Right lobe of liver (tissue), 6 donors: Measurements from ENCODE around the gene LRRC34. TPM values are rescaled to one million over a fixed set of nuclear protein-coding genes. Genes with fewer than 3 reads are reported as not detected.

Experiments
- ATAC-seq, 4 donors: fragments of 200-7000 bp; cut with Tn5 transposase; one replicate each; pipeline ENCODE4 v1.9.1; 2020; ENCODE audit warnings: mild to moderate bottlenecking in 4 of 4, moderate library complexity in 4 of 4
- DNase-seq, 3 donors: peaks; one replicate each; pipeline ENCODE4 v3.0.0-alpha.2; 2020
- H3K27ac ChIP-seq, 3 donors: fragments of 200-600 bp; one replicate each; pipeline ENCODE4 v1.8.0; 2022
- H3K27me3 ChIP-seq, 2 donors: fragments of 200-600 bp; one replicate each; pipeline ENCODE4 v1.8.0; 2022
- H3K36me3 ChIP-seq, 4 donors: fragments of 200-600 bp; sonication (generic) in 1 of 4; one replicate each; pipeline versions ENCODE4 v1.5.1 to v1.8.0; 2017 to 2022; ENCODE audit warnings: control low read depth in 1 of 4
- H3K4me1 ChIP-seq, 4 donors: fragments of 200-600 bp; sonication (generic) in 1 of 4; one replicate each; pipeline versions ENCODE4 v1.5.1 to v1.8.0; 2017 to 2022; ENCODE audit warnings: control low read depth in 1 of 4
- H3K4me3 ChIP-seq, 3 donors: fragments of 200-600 bp; one replicate each; pipeline ENCODE4 v1.8.0; 2022
- H3K9me3 ChIP-seq, 4 donors: fragments of 200-600 bp; sonication (generic) in 1 of 4; one replicate each; pipeline versions ENCODE4 v1.5.1 to v1.8.0; 2017 to 2022; ENCODE audit warnings: control low read depth in 1 of 4
- POLR2A ChIP-seq: fragments of 450-650 bp; IDR thresholded peaks from one replicate; pipeline ENCODE4 v1.6.1; 2017; ENCODE audit warnings: antibody characterized with exemption, mild to moderate bottlenecking
- WGBS: methylation state at CpG from one replicate; pipeline ENCODE4 v1.1.6; 2018; ENCODE audit warnings: low coverage, low lambda C conversion rate; ENCODE audit not compliant: insufficient coverage; ENCODE audit errors: missing lambda C conversion rate; 5-methylcytosine and 5-hydroxymethylcytosine counted together
- intact Hi-C, 2 donors: fragments of 100-400 bp; cut with DNase I; formaldehyde crosslinking; loops; one replicate each; pipeline versions ENCODE4 v1.11.2 to v1.14.1; 2022
- total RNA-seq, 6 experiments: library from RNA; depleted of rRNA in 2 of 6; stranded (reverse); fragments of >200 nt in 2 of 6; fragmentation: NEBNext Ultra II Directional in 3 of 6; extraction: Animal tissue kit (Norgen Biotek cat#: 25700) in 3 of 6; gene quantifications; one replicate each; pipeline versions ENCODE4 v1.1.0 to v1.2.4, GENCODE V29; 2016 to 2023
- TF ChIP-seq, protein P1 (sequence below), 4 donors: fragments of 200-600 bp in 3 of 4; fragments of 450-650 bp in 1 of 4; IDR thresholded peaks; one replicate each; pipeline versions ENCODE4 v1.5.1 to v1.8.0; 2016 to 2022; ENCODE audit warnings: antibody characterized with exemption in 4 of 4, mild to moderate bottlenecking in 2 of 4
- donor health status: DM: no; HTN: yes; CAD: no.
- donor health status: DM: no; HTN: no; CAD: no.
- donor health status: DM: no; HTN: no; CAD: no.
- donor health status: DM: no; HTN: yes; CAD: no.
- donor health status: DM: no; HTN: yes; CAD: no.

The LRRC34 gene
- total RNA-seq, 6 experiments from 2014 or later = 0.06 to 1.9 (median 0.60) TPM; not detected in 1

DNA sequence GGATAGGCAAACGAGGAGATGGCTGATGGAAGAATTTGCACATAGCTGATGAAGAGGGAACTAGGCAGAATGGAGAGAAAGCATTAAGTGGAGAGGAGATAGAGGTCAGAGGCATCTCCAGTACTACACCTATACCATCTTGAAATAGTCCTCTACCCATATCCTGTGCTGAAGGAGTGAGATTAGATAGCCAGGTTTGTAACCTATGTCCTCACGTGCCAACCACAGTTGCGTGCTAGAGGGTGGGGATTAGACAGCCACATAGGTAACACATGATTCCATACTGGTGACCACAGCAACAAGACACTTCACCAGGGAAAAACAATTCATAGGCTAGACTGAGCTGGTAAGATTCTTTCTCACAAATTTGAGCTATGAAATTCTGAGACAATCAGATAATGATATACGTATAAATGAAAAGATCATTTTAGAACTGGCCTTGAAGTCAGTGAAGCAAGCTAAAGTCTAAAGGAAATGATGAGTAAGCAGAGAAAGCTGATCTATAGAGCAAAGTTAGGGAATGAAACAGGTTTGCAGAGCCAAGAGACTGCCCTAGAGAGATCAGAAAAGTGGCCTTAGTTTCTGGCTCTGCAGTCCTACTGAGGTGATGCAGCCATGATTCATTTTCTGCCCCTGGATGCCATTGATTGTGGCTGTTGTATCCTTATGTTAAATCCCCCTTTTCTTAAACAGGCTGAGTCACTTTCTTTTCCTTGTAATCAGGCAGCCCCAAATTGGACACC is 21.8 kb downstream of the LRRC34 start:
- H3K9me3 ChIP-seq = no peaks in the 10 kb centered on the region
- H3K36me3 ChIP-seq = peaks cover 0 to 17% (median 6%) of the 10 kb centered on the region in 4 donors
- H3K27ac ChIP-seq = no peak overlapping the region
- WGBS = 95% methylated on average over 4 of the region's 4 CpGs
- intact Hi-C loops = no loop called here
- no peaks in the 10 kb centered on the region for H3K4me1 ChIP-seq
- H3K4me3 ChIP-seq = no peak overlapping the region
- H3K27me3 ChIP-seq = no peaks in the 10 kb centered on the region
- DNase-seq = no peak
- TF ChIP-seq POLR2A = no peak
- TF ChIP-seq, protein P1, sequence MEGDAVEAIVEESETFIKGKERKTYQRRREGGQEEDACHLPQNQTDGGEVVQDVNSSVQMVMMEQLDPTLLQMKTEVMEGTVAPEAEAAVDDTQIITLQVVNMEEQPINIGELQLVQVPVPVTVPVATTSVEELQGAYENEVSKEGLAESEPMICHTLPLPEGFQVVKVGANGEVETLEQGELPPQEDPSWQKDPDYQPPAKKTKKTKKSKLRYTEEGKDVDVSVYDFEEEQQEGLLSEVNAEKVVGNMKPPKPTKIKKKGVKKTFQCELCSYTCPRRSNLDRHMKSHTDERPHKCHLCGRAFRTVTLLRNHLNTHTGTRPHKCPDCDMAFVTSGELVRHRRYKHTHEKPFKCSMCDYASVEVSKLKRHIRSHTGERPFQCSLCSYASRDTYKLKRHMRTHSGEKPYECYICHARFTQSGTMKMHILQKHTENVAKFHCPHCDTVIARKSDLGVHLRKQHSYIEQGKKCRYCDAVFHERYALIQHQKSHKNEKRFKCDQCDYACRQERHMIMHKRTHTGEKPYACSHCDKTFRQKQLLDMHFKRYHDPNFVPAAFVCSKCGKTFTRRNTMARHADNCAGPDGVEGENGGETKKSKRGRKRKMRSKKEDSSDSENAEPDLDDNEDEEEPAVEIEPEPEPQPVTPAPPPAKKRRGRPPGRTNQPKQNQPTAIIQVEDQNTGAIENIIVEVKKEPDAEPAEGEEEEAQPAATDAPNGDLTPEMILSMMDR (IDR thresholded peaks at IDR 0.05) = no peak
- no peak for ATAC-seq

DNA sequence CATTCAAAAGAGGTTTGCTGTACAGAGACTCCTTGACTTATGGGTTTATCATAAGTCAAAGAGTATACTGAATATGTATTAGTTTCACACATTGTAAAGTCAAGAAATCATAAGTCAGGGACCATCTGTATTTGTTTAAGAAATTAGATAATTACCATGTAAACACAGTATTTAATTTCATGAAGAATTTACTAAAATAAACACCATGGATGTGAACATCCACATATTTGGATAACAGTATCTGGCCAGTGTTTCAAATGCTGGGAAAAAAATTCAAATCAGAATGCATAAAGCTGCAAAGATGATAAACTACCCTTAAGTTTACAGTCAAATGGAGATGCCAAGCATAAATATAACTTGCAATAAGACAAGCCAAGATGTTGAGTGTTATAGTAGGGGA is 22.5 kb downstream of the LRRC34 start:
- H3K4me1 ChIP-seq = no peaks in the 10 kb centered on the region
- no peak for TF ChIP-seq POLR2A
- TF ChIP-seq, protein P1 (IDR thresholded peaks at IDR 0.05) = no peak
- no peak for DNase-seq
- peaks cover 0 to 21% (median 8%) of the 10 kb centered on the region in 4 donors for H3K36me3 ChIP-seq
- no peaks in the 10 kb centered on the region for H3K27me3 ChIP-seq
- no peak overlapping the region for H3K4me3 ChIP-seq
- H3K27ac ChIP-seq = no peak overlapping the region
- ATAC-seq = no peak
- intact Hi-C loops = no loop called here
- H3K9me3 ChIP-seq = no peaks in the 10 kb centered on the region

DNA sequence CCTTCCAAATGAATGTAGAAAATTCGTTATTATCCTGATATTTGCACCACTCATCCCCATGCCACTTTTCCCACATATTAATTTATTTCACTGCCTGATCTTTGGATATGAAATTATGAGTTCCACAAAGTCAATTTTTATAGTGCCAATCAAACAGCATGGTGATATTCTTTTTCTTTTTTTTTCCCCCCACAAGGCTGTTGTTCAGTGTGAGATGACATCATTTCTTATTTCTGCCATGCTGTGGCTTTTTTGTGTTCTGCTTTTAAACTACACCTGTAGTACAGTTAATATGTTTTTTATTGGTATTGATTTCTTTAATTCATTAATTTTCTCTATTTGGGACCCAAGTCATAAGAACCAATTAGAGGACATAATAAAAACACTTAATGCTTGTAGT is 24.9 kb downstream of the LRRC34 start:
- Histone ChIP-seq H3K27ac (no peak overlapping the region), H3K27me3 (no peaks in the 10 kb centered on the region), H3K36me3 (peaks cover 0 to 35% (median 10%) of the 10 kb centered on the region in 4 donors), H3K9me3 (no peaks in the 10 kb centered on the region), H3K4me3 (no peak overlapping the region), H3K4me1 (no peaks in the 10 kb centered on the region)
- no peak for DNase-seq
- 60% methylated on average over 1 of the region's 1 CpG for WGBS
- ATAC-seq = no peak
- TF ChIP-seq, protein P1 (IDR thresholded peaks at IDR 0.05) = no peak
- no peak for TF ChIP-seq POLR2A
- intact Hi-C loops = no loop called here

DNA sequence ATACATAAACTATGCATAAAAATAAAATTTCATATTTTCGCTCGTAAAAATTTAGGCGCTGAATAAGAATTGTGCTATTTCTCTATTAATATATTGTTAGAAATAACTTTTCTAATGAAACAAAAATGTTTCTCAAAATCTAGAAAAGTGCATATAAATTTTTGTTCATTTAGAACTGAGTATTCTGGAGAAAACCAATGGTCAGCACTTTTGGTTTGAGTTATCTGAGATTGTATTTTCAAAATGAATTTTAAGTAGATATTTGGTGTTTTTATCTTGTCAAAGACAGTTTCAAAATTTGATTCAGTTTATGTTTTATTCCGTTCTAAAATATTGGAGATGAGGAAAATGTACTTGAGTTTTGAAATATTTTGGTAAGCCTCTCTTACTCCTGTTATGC is 25.6 kb downstream of the LRRC34 start:
- no peaks in the 10 kb centered on the region for H3K4me1 ChIP-seq
- no peak overlapping the region for H3K4me3 ChIP-seq
- no peak overlapping the region for H3K27ac ChIP-seq
- DNase-seq (no peak), ATAC-seq (no peak)
- whole genome bisulfite sequencing = 95% methylated on average over 4 of the region's 4 CpGs
- H3K36me3 ChIP-seq = peaks cover 0 to 41% (median 11%) of the 10 kb centered on the region in 4 donors
- TF ChIP-seq, protein P1 (IDR thresholded peaks at IDR 0.05) = no peak
- H3K27me3 ChIP-seq = no peaks in the 10 kb centered on the region
- intact Hi-C loops = no loop called here
- H3K9me3 ChIP-seq = no peaks in the 10 kb centered on the region
